ENCODE data around the gene TMEM178A. TPM values are rescaled to one million over a fixed set of nuclear protein-coding genes. Genes with fewer than 3 reads are reported as not detected.

The TMEM178A gene
- total RNA-seq, 4 donors from 2014 or later = 0.29 to 0.38 TPM; not detected in 2

DNA sequence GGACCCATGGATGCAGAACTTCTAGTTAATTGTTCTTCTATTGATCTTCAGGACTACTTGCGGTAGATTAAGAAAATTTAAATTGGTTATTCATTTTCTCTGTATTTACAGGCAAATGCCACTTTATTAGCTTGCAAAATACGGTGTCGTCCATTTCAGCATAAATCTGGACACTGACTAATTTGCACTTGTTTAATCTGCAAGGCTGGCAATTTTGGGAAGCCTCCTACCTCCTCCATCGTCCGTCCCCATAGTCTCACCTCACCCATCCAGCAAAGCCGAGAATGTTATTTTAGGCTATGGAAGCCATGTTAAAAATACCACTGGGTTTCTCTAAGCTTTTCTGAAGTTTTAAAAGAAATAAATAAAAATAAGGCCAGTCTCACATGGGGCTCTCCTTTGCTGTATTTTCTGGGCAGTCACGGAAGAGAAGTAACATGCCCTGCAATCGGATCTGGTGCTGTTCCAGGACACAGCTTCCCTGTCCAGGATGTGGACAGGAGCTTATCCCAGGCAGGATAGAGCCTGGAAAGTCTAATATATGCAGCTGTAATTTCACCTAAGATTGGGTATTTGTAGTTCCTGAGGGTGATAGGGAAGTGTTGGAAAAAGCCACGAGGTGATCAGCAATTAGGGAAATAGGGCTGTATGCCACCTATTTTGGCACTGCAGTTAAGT, 17.4 kb downstream of the TMEM178A start:
- WGBS, 2 donors = 82 to 85% methylated on average over 8 to 9 of the region's 9 CpGs
- intact Hi-C loops (cut with DNase I) = no loop called here
- Histone ChIP-seq H3K27me3 (peaks cover 0 to 5% (median 0%) of the 10 kb centered on the region in 4 donors), H3K9me3 (no peaks in the 10 kb centered on the region), H3K27ac (no peak overlapping the region), H3K4me1 (no peaks in the 10 kb centered on the region), H3K4me3 (no peak overlapping the region), H3K36me3 (no peaks in the 10 kb centered on the region)
- TF ChIP-seq POLR2A (IDR thresholded peaks at IDR 0.05) = no peak
- TF ChIP-seq, protein P1, sequence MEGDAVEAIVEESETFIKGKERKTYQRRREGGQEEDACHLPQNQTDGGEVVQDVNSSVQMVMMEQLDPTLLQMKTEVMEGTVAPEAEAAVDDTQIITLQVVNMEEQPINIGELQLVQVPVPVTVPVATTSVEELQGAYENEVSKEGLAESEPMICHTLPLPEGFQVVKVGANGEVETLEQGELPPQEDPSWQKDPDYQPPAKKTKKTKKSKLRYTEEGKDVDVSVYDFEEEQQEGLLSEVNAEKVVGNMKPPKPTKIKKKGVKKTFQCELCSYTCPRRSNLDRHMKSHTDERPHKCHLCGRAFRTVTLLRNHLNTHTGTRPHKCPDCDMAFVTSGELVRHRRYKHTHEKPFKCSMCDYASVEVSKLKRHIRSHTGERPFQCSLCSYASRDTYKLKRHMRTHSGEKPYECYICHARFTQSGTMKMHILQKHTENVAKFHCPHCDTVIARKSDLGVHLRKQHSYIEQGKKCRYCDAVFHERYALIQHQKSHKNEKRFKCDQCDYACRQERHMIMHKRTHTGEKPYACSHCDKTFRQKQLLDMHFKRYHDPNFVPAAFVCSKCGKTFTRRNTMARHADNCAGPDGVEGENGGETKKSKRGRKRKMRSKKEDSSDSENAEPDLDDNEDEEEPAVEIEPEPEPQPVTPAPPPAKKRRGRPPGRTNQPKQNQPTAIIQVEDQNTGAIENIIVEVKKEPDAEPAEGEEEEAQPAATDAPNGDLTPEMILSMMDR (IDR thresholded peaks at IDR 0.05) = no peak
- DNase-seq = no peak

DNA sequence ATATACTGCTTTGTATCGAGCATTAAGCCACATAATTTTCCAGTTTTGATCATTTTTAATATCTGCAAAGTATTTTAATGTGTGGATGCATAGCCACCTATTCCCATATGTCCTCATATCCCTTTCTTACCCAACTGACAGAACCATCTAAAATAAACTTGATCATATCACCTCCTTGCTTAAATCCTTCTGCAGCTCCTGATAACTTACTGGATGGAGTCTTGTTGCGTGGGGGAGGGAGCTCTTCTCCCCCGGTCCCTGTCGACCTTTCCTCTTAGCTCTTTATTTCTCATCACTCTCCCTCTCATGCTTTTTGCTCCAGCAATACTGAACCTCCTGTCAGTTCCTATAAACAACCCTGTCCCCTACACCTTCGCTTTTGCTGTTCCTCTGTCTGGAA, 18.7 kb downstream of the TMEM178A start:
- intact Hi-C loops (cut with DNase I) = no loop called here
- Histone ChIP-seq H3K27ac (no peak overlapping the region), H3K9me3 (no peaks in the 10 kb centered on the region), H3K4me1 (no peaks in the 10 kb centered on the region), H3K27me3 (no peaks in the 10 kb centered on the region), H3K4me3 (no peak overlapping the region), H3K36me3 (no peaks in the 10 kb centered on the region)
- DNase-seq = no peak
- WGBS, 2 donors = 73 to 79% methylated on average over 5 of the region's 5 CpGs
- TF ChIP-seq POLR2A (IDR thresholded peaks at IDR 0.05) = no peak
- TF ChIP-seq, protein P1 (IDR thresholded peaks at IDR 0.05) = no peak

DNA sequence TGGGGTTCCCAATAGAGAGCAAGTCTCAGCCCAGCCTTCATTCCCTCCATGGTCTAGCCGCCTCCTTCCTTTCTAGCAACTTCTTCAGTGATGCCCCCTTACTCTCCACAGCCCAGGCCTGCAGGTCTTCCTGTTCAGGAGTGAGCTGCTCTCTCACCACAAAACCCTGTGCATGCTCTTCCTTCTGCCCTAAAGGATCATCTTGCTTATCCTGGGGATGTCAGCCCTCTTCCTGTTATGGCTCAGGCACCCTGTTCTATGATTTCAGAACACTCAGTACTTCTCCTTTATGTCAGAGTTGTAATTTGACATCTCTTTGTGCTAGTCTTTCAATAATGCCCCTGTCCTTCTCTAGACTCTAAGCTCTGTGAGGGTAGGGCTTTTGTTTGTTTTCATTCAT, 19.4 kb downstream of the TMEM178A start:
- Histone ChIP-seq H3K4me1 (no peaks in the 10 kb centered on the region), H3K4me3 (no peak overlapping the region), H3K27me3 (no peaks in the 10 kb centered on the region), H3K27ac (no peak overlapping the region), H3K36me3 (no peaks in the 10 kb centered on the region), H3K9me3 (no peaks in the 10 kb centered on the region)
- WGBS, 2 donors = 100% methylated on average over 1 of the region's 1 CpG
- intact Hi-C loops (cut with DNase I) = no loop called here
- no peak for DNase-seq
- TF ChIP-seq, protein P1 (IDR thresholded peaks at IDR 0.05) = no peak
- no peak for TF ChIP-seq POLR2A (IDR thresholded peaks at IDR 0.05)

DNA sequence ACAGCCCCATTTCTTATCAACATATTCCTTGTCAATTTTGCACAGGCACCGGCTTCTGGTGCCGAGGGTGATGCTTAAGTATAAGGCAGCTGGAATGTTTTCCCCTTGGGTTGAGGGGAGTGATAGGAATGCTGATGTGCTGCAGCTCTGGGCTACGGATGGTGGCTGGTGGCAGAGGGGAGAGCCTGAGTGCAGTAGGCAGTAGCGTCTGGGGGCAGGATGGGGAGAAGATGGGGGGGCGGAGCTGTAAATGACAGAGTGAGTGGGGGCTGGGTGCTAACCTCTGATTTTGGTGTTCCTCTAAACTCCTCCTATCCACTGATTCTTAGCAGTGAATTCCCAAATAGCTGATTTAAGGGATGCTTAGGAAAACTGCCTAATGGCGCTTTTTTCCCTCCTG, 20.7 kb downstream of the TMEM178A start:
- H3K27ac ChIP-seq = no peak overlapping the region
- no peak for DNase-seq
- H3K4me3 ChIP-seq = no peak overlapping the region
- H3K4me1 ChIP-seq = no peaks in the 10 kb centered on the region
- no peaks in the 10 kb centered on the region for H3K27me3 ChIP-seq
- no peak for TF ChIP-seq POLR2A (IDR thresholded peaks at IDR 0.05)
- TF ChIP-seq, protein P1 (IDR thresholded peaks at IDR 0.05) = no peak
- intact Hi-C loops (cut with DNase I) = no loop called here
- 83 to 95% methylated on average over 5 of the region's 6 CpGs for WGBS, 2 donors
- no peaks in the 10 kb centered on the region for H3K9me3 ChIP-seq
- no peaks in the 10 kb centered on the region for H3K36me3 ChIP-seq

DNA sequence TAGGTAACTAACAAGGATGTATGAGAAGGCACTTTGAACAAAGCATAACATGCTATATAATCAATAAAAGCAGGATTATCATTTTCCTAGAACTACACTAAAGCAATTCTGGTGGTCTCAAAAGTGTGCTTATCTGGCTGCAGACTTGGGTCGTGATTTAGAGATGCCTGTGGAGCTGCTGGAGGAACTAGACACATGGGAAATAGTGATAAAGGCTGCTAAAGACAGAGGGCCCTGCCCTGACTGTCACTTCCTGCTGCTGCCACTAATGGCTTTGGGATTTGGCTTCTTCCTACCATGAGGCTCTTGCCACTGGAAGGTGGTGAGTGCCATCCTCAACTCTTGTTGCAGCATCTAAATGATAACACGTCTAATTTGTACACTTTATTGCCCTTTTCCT, 22.5 kb downstream of the TMEM178A start:
- H3K4me1 ChIP-seq = no peaks in the 10 kb centered on the region
- WGBS, 2 donors = 60 to 77% methylated on average over 2 of the region's 2 CpGs
- H3K36me3 ChIP-seq = no peaks in the 10 kb centered on the region

More for the DNA sequence above, 22.5 kb downstream of the TMEM178A start:
- Histone ChIP-seq H3K27ac (no peak overlapping the region), H3K4me3 (no peak overlapping the region), H3K27me3 (no peaks in the 10 kb centered on the region), H3K9me3 (no peaks in the 10 kb centered on the region)
- no peak for TF ChIP-seq POLR2A (IDR thresholded peaks at IDR 0.05)
- TF ChIP-seq, protein P1 (IDR thresholded peaks at IDR 0.05) = no peak
- intact Hi-C loops (cut with DNase I) = no loop called here
- DNase-seq = no peak
